ENCODE data around the gene PRADC1. TPM values are rescaled to one million over a fixed set of nuclear protein-coding genes. Genes with fewer than 3 reads are reported as not detected.
A peak's percentile ranks its signal among the peaks of the same experiment; 100 is the strongest.

The PRADC1 gene
- total RNA-seq, 1 experiment from 2014 or later = 9.4 TPM

- peaks cover 45% of the 10 kb centered on the region for H3K79me2 ChIP-seq (ENCODE audit: low read depth)
- intact Hi-C loops (cut with micrococcal nuclease; ENCODE audit: unreplicated experiment) = no loop called here
Observed at GRCh38 chr2:73215254-73215653, 17.8 kb downstream of the PRADC1 start.

GRCh38 chr2:73214120-73215035 is 18.7 kb downstream of the PRADC1 start, which contains the start of gene SMYD5:
Gene SMYD5 (plus strand): TSS chr2:73214245. CDS start chr2:73214267, 22 bp downstream.
- TF ChIP-seq EZH2 (IDR thresholded peaks at IDR 0.05; ENCODE audit: low read depth) (no peak), CTCF (conservative IDR thresholded peaks at IDR 0.05) (no peak)

More at GRCh38 chr2:73215254-73215653, 17.8 kb downstream of the PRADC1 start:
- peaks cover 6% of the 10 kb centered on the region; the same call in 1 of the 2 replicates for H4K20me1 ChIP-seq (ENCODE audit: insufficient read depth)
- H3K27ac ChIP-seq = no peak overlapping the region
- peaks cover 10% of the 10 kb centered on the region for H3F3A ChIP-seq (ENCODE audit: insufficient read depth, low read depth)
- H3K4me2 ChIP-seq = peak overlapping the region; percentile 76
- no peak overlapping the region for H2AFZ ChIP-seq
- H3K9me3 ChIP-seq (ENCODE audit: insufficient read depth, low read depth) = no peaks in the 10 kb centered on the region
- no peaks in the 10 kb centered on the region for H3K27me3 ChIP-seq (ENCODE audit: insufficient read depth, low read depth)
- H3K4me1 ChIP-seq (replicated peaks; ENCODE audit: insufficient read depth) = peaks cover 15% of the 10 kb centered on the region; the same call in 1 of the 2 replicates
- peak overlapping the region; percentile 82 for H3K4me3 ChIP-seq
- TF ChIP-seq EZH2 (IDR thresholded peaks at IDR 0.05; ENCODE audit: low read depth) (no peak), CTCF (conservative IDR thresholded peaks at IDR 0.05) (no peak)
- H3K36me3 ChIP-seq (ENCODE audit: low read depth) = peaks cover 3% of the 10 kb centered on the region; the same call in 1 of the 2 replicates
- DNase-seq = no peak
- H3K9me2 ChIP-seq (ENCODE audit: insufficient read depth) = no peaks in the 10 kb centered on the region
- CTCF ChIA-PET = interaction anchor here (0.6 to 0.8 kb wide), 2 partner anchors 38 to 241 kb away, joined by 3 to 6 read pairs; no protein-coding TSS in a partner anchor
- no TSS peak for BruUV-seq (replicated peaks)
- POLR2A ChIA-PET (ENCODE audit: unreplicated experiment) = interaction anchor here (0.6 to 0.7 kb wide), 2 partner anchors 15 to 1834 kb away, joined by 3 to 4 read pairs; no protein-coding TSS in a partner anchor

More at GRCh38 chr2:73214120-73215035, 18.7 kb downstream of the PRADC1 start, which contains the start of gene SMYD5:
- ChIA-PET POLR2A (ENCODE audit: unreplicated experiment) (interaction anchor here (0.7 kb wide), 1 partner anchor 16 kb away, joined by 4 read pairs; no protein-coding TSS in a partner anchor), CTCF (interaction anchor here (0.8 kb wide), 1 partner anchor 240 kb away, joined by 3 read pairs; no protein-coding TSS in a partner anchor)
- Histone ChIP-seq H3K36me3 (ENCODE audit: low read depth) (no peaks in the 10 kb centered on the region; the same call in 1 of the 2 replicates), H2AFZ (peak within 1 kb of the TSS; percentile 84), H3F3A (ENCODE audit: insufficient read depth, low read depth) (peaks cover 10% of the 10 kb centered on the region), H3K4me1 (replicated peaks; ENCODE audit: insufficient read depth) (peaks cover 15% of the 10 kb centered on the region; the same call in 1 of the 2 replicates), H3K27me3 (ENCODE audit: insufficient read depth, low read depth) (no peaks in the 10 kb centered on the region), H3K4me3 (peak within 1 kb of the TSS; percentile 82), H3K9me2 (ENCODE audit: insufficient read depth) (no peaks in the 10 kb centered on the region), H4K20me1 (ENCODE audit: insufficient read depth) (peaks cover 6% of the 10 kb centered on the region; the same call in 1 of the 2 replicates), H3K4me2 (peak within 1 kb of the TSS; percentile 76), H3K79me2 (ENCODE audit: low read depth) (peaks cover 45% of the 10 kb centered on the region), H3K27ac (peak within 1 kb of the TSS; percentile 57), H3K9me3 (ENCODE audit: insufficient read depth, low read depth) (no peaks in the 10 kb centered on the region)
- DNase-seq = peak; percentile 71 to 83
- intact Hi-C loops (cut with micrococcal nuclease; ENCODE audit: unreplicated experiment) = loop anchor here (1.0 kb wide), 1 partner anchor 19 kb away; the partner anchor contains the start of gene PRADC1
- BruUV-seq (replicated peaks) = TSS peak; percentile 25

Data from PC-9 (cell line).